Keratinocyte (primary cell): ENCODE measurements around the gene ACTMAP. TPM values are rescaled to one million over a fixed set of nuclear protein-coding genes. Genes with fewer than 3 reads are reported as not detected.

ENCODE experiments used
- DNase-seq: peaks from one replicate; pipeline ENCODE4 v3.0.0-alpha.2; 2011; ENCODE audit warnings: low read depth, missing footprints, low spot score
- FAIRE-seq: peaks from 2 replicates; lab custom pipeline; 2011; peaks lifted over from hg19 to GRCh38; lab: Jason Lieb, UNC
- H2AFZ ChIP-seq: 2 replicates; pipeline ENCODE4 v1.6.0; 2012; ENCODE audit warnings: low read length, control low read depth, inconsistent platforms; ENCODE audit not compliant: control insufficient read depth
- H3K27ac ChIP-seq: 2 replicates; pipeline ENCODE4 v1.5.1; 2011; ENCODE audit warnings: low read length; ENCODE audit not compliant: control insufficient read depth, insufficient read depth
- H3K27me3 ChIP-seq: 3 replicates; pipeline ENCODE4 v1.6.0; 2011; ENCODE audit warnings: low read length; ENCODE audit not compliant: control insufficient read depth, insufficient read depth; ENCODE audit errors: extremely low read depth
- H3K36me3 ChIP-seq, 2 experiments: 2 replicates in 1 of 2; 3 replicates in 1 of 2; pipeline ENCODE4 v1.5.1; 2011; ENCODE audit warnings: low read length in 2 of 2, mild to moderate bottlenecking in 1 of 2; ENCODE audit not compliant: control insufficient read depth in 2 of 2, insufficient read depth in 2 of 2; ENCODE audit errors: extremely low read depth in 1 of 2
- H3K4me1 ChIP-seq: 3 replicates; pipeline ENCODE4 v1.5.1; 2011; ENCODE audit warnings: low read length; ENCODE audit not compliant: control insufficient read depth, insufficient read depth; ENCODE audit errors: extremely low read depth
- H3K4me2 ChIP-seq: 3 replicates; pipeline ENCODE4 v1.6.0; 2011; ENCODE audit warnings: low read depth, low read length; ENCODE audit not compliant: control insufficient read depth, insufficient read depth; ENCODE audit errors: extremely low read depth
- H3K4me3 ChIP-seq, 3 experiments: fragments of 200-600 bp in 1 of 3; sonication (generic) in 1 of 3; 2 replicates in 2 of 3; 3 replicates in 1 of 3; pipeline ENCODE4 v1.5.1; 2011 to 2016; ENCODE audit warnings: low read length in 3 of 3, mild to moderate bottlenecking in 3 of 3, control low read depth in 2 of 3, inconsistent platforms in 1 of 3, low read depth in 1 of 3, mixed read lengths in 1 of 3, mixed run types in 1 of 3, moderate library complexity in 1 of 3; ENCODE audit not compliant: control insufficient read depth in 2 of 3, insufficient read depth in 2 of 3; ENCODE audit errors: extremely low read depth in 1 of 3
- H3K79me2 ChIP-seq: 2 replicates; pipeline ENCODE4 v1.6.0; 2012; ENCODE audit warnings: low read length; ENCODE audit not compliant: control insufficient read depth, insufficient read depth
- H3K9ac ChIP-seq: 3 replicates; pipeline ENCODE4 v1.6.0; 2011; ENCODE audit warnings: low read length; ENCODE audit not compliant: control insufficient read depth, insufficient read depth; ENCODE audit errors: extremely low read depth
- H3K9me1 ChIP-seq: 3 replicates; pipeline ENCODE4 v1.6.0; 2011; ENCODE audit warnings: low read length; ENCODE audit not compliant: control insufficient read depth, insufficient read depth; ENCODE audit errors: extremely low read depth
- H3K9me3 ChIP-seq: 2 replicates; pipeline ENCODE4 v1.5.1; 2012; ENCODE audit warnings: low read depth, low read length; ENCODE audit not compliant: control insufficient read depth
- H4K20me1 ChIP-seq: 3 replicates; pipeline ENCODE4 v1.6.0; 2011; ENCODE audit warnings: low read length; ENCODE audit not compliant: control insufficient read depth, insufficient read depth; ENCODE audit errors: extremely low read depth
- CTCF ChIP-seq, 3 experiments: IDR thresholded peaks in 1 of 3; conservative IDR thresholded peaks in 1 of 3; optimal IDR thresholded peaks in 1 of 3; 2 replicates in 2 of 3; 3 replicates in 1 of 3; pipeline versions ENCODE3 to v1.5.1; 2011; ENCODE audit warnings: low read length in 3 of 3, mild to moderate bottlenecking in 3 of 3, moderate library complexity in 2 of 3, control low read depth in 1 of 3, inconsistent platforms in 1 of 3; ENCODE audit not compliant: insufficient read depth in 2 of 3; ENCODE audit errors: extremely low read depth in 1 of 3
- EZH2 ChIP-seq: IDR thresholded peaks from one replicate; pipeline ENCODE4 v1.6.1; 2012; ENCODE audit warnings: inconsistent platforms, mild to moderate bottlenecking, low read length, moderate library complexity
- dilution Hi-C: fragments of 300-500 bp; cut with MboI; formaldehyde crosslinking; loops from one replicate; pipeline ENCODE4 v1.7.0; 2020; ENCODE audit warnings: low sequenced_read_pairs; ENCODE audit not compliant: extremely low pct_ligation_motif_present
- polyA plus RNA-seq, 5 experiments: library from polyadenylated mRNA; depleted of rRNA in 3 of 5; stranded (reverse) in 3 of 5; stranded (forward) in 1 of 5; unstranded in 1 of 5; fragments of >200 nt; gene quantifications; 1 replicate in 1 of 5; 2 replicates in 3 of 5; 3 replicates in 1 of 5; pipeline versions ENCODE4 v1.2.1 to v1.2.3, GENCODE V29; 2011 to 2012; ENCODE audit warnings: missing spikeins in 2 of 5, low read depth in 1 of 5, low replicate concordance in 1 of 5

Gene ACTMAP
- polyA plus RNA-seq, 1 donor (not counting 4 experiments of a cell fraction or from before 2014, with no cell fraction given) = 1.4 TPM

- peak overlapping the region; percentile 70 to 96 (median 81) for H3K4me3 ChIP-seq
- H3K27me3 ChIP-seq = no peaks in the 10 kb centered on the region
- DNase-seq (no peak), FAIRE-seq (no peak)
- dilution Hi-C loops = no loop called here
- H3K9me3 ChIP-seq = no peaks in the 10 kb centered on the region
- H3K4me2 ChIP-seq = peak overlapping the region; percentile 64
- no peaks in the 10 kb centered on the region for H3K36me3 ChIP-seq
- H3K9me1 ChIP-seq = no peaks in the 10 kb centered on the region
- H4K20me1 ChIP-seq = no peaks in the 10 kb centered on the region
- peak overlapping the region; percentile 93 for H3K9ac ChIP-seq
- peaks cover 26% of the 10 kb centered on the region for H3K4me1 ChIP-seq
- H3K27ac ChIP-seq = peak overlapping the region; percentile 98
- TF ChIP-seq EZH2 (no peak), CTCF (optimal IDR thresholded peaks at IDR 0.05 in 1 of 3, IDR thresholded peaks at IDR 0.05 in 1 of 3, conservative IDR thresholded peaks at IDR 0.05 in 1 of 3; ENCODE audit: extremely low read depth in 1 of 3, insufficient read depth in 2 of 3, low read length in 3 of 3) (no peak)
- H2AFZ ChIP-seq = peak overlapping the region; percentile 86
- H3K79me2 ChIP-seq = no peaks in the 10 kb centered on the region
Measured at GRCh38 chr19:40778706-40779284, 28.5 kb upstream of the ACTMAP start.

DNA sequence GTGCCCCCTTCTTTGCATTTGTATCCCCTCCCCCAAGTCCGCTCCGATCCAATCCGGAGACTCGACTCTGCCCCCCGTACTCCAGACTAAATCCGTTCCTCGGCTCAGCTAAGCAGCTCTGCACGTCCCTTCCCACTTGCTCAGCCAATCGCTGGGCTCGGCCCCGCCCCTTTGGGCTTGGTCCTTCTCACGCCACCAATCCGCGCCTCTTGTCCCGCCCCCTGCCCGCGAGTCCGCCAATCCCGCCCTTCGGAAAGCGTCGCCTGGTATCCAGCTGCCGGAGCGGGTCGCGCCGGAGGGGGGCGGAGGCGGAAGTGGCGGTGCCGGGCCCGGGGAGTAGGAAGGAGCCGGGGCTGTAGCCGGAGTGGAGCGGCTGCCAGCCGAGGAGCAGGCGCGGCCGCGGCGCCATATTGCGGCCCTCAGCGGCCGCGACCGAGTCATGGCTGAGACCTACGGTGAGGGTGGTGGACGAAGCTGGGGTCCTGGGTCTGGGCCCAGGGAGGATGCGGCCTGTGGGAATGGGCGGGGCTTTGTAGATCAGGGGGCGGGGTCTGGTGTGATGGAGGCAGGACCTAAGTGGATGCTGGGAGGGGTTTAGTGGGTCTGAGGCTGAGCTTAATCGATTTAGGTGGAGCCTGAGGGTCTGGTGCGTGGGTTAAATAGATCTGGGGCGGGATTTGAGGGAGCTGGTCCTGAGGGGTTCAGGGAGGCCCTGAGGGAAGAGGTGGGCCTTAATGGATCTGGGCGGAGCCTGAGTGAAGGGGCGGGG lies 27.8 kb upstream of the ACTMAP start, which contains the start of gene RAB4B:
Gene RAB4B, plus strand, starts transcription at position 311 of the 769 bp plus-strand sequence. Its CDS starts 129 bp downstream, at position 440.
- H3K9ac ChIP-seq = peak within 1 kb of the TSS; percentile 93
- H3K36me3 ChIP-seq = no peaks in the 10 kb centered on the region
- dilution Hi-C loops = no loop called here
- H3K27me3 ChIP-seq = no peaks in the 10 kb centered on the region
- peaks cover 26% of the 10 kb centered on the region for H3K4me1 ChIP-seq
- peak within 1 kb of the TSS; percentile 90 for H2AFZ ChIP-seq
- H3K4me2 ChIP-seq = peak within 1 kb of the TSS; percentile 100
- peak within 1 kb of the TSS; percentile 70 to 96 (median 81) for H3K4me3 ChIP-seq
- no peaks in the 10 kb centered on the region for H3K79me2 ChIP-seq
- H3K9me3 ChIP-seq = no peaks in the 10 kb centered on the region
- peak; percentile 65 for FAIRE-seq
- H3K9me1 ChIP-seq = no peaks in the 10 kb centered on the region
- H3K27ac ChIP-seq = peak within 1 kb of the TSS; percentile 98
- H4K20me1 ChIP-seq = no peaks in the 10 kb centered on the region
- TF ChIP-seq CTCF (optimal IDR thresholded peaks at IDR 0.05 in 1 of 3, IDR thresholded peaks at IDR 0.05 in 1 of 3, conservative IDR thresholded peaks at IDR 0.05 in 1 of 3; ENCODE audit: extremely low read depth in 1 of 3, insufficient read depth in 2 of 3, low read length in 3 of 3) (no peak), EZH2 (no peak)
- DNase-seq = peak; percentile 99
